WTC11 (cell line): ENCODE measurements around the gene DRD4.

ENCODE experiments used
- ATF3 ChIP-seq: sonication (generic); formaldehyde crosslinking; conservative IDR thresholded peaks from 2 replicates; pipeline ENCODE4 v1.8.1; 2022; ENCODE audit warnings: mild to moderate bottlenecking, missing genetic modification reagents
- CREM ChIP-seq: sonication (generic); formaldehyde crosslinking; IDR thresholded peaks from 2 replicates; pipeline ENCODE4 v1.8.1; 2022; ENCODE audit warnings: mild to moderate bottlenecking, missing genetic modification reagents, moderate library complexity
- CTCF ChIP-seq: fragments of 200-600 bp; IDR thresholded peaks from 2 replicates; pipeline ENCODE4 v1.8.0; 2022; ENCODE audit warnings: antibody characterized with exemption
- ESRRA ChIP-seq: sonication (generic); formaldehyde crosslinking; IDR thresholded peaks from 2 replicates; pipeline ENCODE4 v1.8.1; 2022; ENCODE audit warnings: mild to moderate bottlenecking, missing genetic modification reagents, borderline replicate concordance
- FOXK1 ChIP-seq: sonication (generic); formaldehyde crosslinking; IDR thresholded peaks from 2 replicates; pipeline ENCODE4 v1.8.0; 2022; ENCODE audit warnings: mild to moderate bottlenecking, moderate library complexity, missing genetic modification reagents
- IRF1 ChIP-seq: sonication (generic); formaldehyde crosslinking; IDR thresholded peaks from 2 replicates; pipeline ENCODE4 v1.8.0; 2023; ENCODE audit warnings: missing genetic modification reagents
- JUN ChIP-seq: sonication (generic); formaldehyde crosslinking; IDR thresholded peaks from 2 replicates; pipeline ENCODE4 v1.8.0; 2023; ENCODE audit warnings: mild to moderate bottlenecking, missing genetic modification reagents
- NFE2L1 ChIP-seq: sonication (generic); formaldehyde crosslinking; IDR thresholded peaks from 2 replicates; pipeline ENCODE4 v1.8.1; 2023; ENCODE audit warnings: missing genetic modification reagents
- NR1H2 ChIP-seq: sonication (generic); formaldehyde crosslinking; IDR thresholded peaks from 2 replicates; pipeline ENCODE4 v1.9.0; 2021; ENCODE audit warnings: mild to moderate bottlenecking, moderate library complexity, missing genetic modification reagents
- RELA ChIP-seq: sonication (generic); formaldehyde crosslinking; IDR thresholded peaks from 2 replicates; pipeline ENCODE4 v1.8.1; 2022; ENCODE audit warnings: missing genetic modification reagents, mild to moderate bottlenecking, borderline replicate concordance
- RORB ChIP-seq: fragments of 250-450 bp; sonication (Bioruptor Pico); IDR thresholded peaks from 2 replicates; pipeline ENCODE4 v1.9.0; 2021; ENCODE audit warnings: mild to moderate bottlenecking
- ZNF121 ChIP-seq: sonication (generic); formaldehyde crosslinking; IDR thresholded peaks from 2 replicates; pipeline ENCODE4 v1.8.0; 2023; ENCODE audit warnings: missing genetic modification reagents
- ZNF138 ChIP-seq: sonication (generic); formaldehyde crosslinking; conservative IDR thresholded peaks from 2 replicates; pipeline ENCODE4 v1.8.1; 2022; ENCODE audit warnings: mild to moderate bottlenecking, moderate library complexity, missing genetic modification reagents

GRCh38 chr11:612961-613300 lies 24.1 kb upstream of the DRD4 start:
- no peak for TF ChIP-seq RORB (CRISPR knock-in tag)
- TF ChIP-seq CTCF: no peak
- no peak for TF ChIP-seq NFE2L1
- no peak for TF ChIP-seq IRF1 (CRISPR knock-in tag)
- TF ChIP-seq ZNF121 (CRISPR knock-in tag): no peak
- TF ChIP-seq ZNF138 (CRISPR knock-in tag): no peak
- TF ChIP-seq JUN (CRISPR knock-in tag): no peak
- no peak for TF ChIP-seq ESRRA (CRISPR knock-in tag)
- no peak for TF ChIP-seq NR1H2 (CRISPR knock-in tag)
- TF ChIP-seq FOXK1 (CRISPR knock-in tag): no peak
- no peak for TF ChIP-seq ATF3 (CRISPR knock-in tag)
- no peak for TF ChIP-seq RELA (CRISPR knock-in tag)
- TF ChIP-seq CREM (CRISPR knock-in tag): no peak
